IPS-15b (cell line): ENCODE data around the gene YIPF1.
"Not testable (repeated sequence)": the region's sequence is repeated elsewhere in the genome, so short reads cannot be mapped to it uniquely, and the experiment has no call there.

ENCODE experiments used
- H3K27me3 ChIP-seq: one replicate; pipeline ENCODE4 v1.6.1; 2013; ENCODE audit warnings: low read length; ENCODE audit not compliant: control insufficient read depth, insufficient read depth
- H3K36me3 ChIP-seq: one replicate; pipeline ENCODE4 v1.6.1; 2013; ENCODE audit warnings: low read length; ENCODE audit not compliant: control insufficient read depth, insufficient read depth
- H3K4me1 ChIP-seq: one replicate; pipeline ENCODE4 v1.6.1; 2013; ENCODE audit warnings: mild to moderate bottlenecking, low read length; ENCODE audit not compliant: control insufficient read depth, insufficient read depth
- H3K4me3 ChIP-seq: one replicate; pipeline ENCODE4 v1.5.1; 2013; ENCODE audit warnings: low read depth, low read length
- H3K9ac ChIP-seq: one replicate; pipeline ENCODE4 v1.6.1; 2013; ENCODE audit warnings: low read depth, mild to moderate bottlenecking, low read length
- H3K9me3 ChIP-seq: one replicate; pipeline ENCODE4 v1.6.1; 2013; ENCODE audit warnings: mild to moderate bottlenecking, low read length; ENCODE audit not compliant: control insufficient read depth, insufficient read depth

YIPF1 gene

GRCh38 chr1:53893999-53894636, 4.5 kb upstream of the YIPF1 start, which contains the start of gene DIO1:
Gene DIO1, plus strand, starts transcription at chr1:53894187. Its CDS starts 24 bp downstream, at chr1:53894211.
- H3K9me3 ChIP-seq, result no peaks in the 10 kb centered on the region
- H3K4me1 ChIP-seq, result no peaks in the 10 kb centered on the region
- H3K9ac ChIP-seq, result no peak within 1 kb of the TSS
- H3K36me3 ChIP-seq, result no peaks in the 10 kb centered on the region
- H3K27me3 ChIP-seq, result no peaks in the 10 kb centered on the region
- H3K4me3 ChIP-seq, result no peak within 1 kb of the TSS

- no peak overlapping the region for H3K4me3 ChIP-seq
- no peak overlapping the region for H3K9ac ChIP-seq
- no peaks in the 10 kb centered on the region for H3K9me3 ChIP-seq
- H3K27me3 ChIP-seq, result no peaks in the 10 kb centered on the region
- H3K4me1 ChIP-seq, result no peaks in the 10 kb centered on the region
- no peaks in the 10 kb centered on the region for H3K36me3 ChIP-seq
Measured at GRCh38 chr1:53892911-53893310, 3.3 kb upstream of the YIPF1 start.

GRCh38 chr1:53891678-53892077, 2.1 kb upstream of the YIPF1 start:
- H3K9me3 ChIP-seq, result no peaks in the 10 kb centered on the region
- no peak overlapping the region for H3K4me3 ChIP-seq
- H3K27me3 ChIP-seq, result no peaks in the 10 kb centered on the region
- no peaks in the 10 kb centered on the region for H3K4me1 ChIP-seq
- H3K9ac ChIP-seq, result no peak overlapping the region
- H3K36me3 ChIP-seq, result no peaks in the 10 kb centered on the region

- Histone ChIP-seq H3K27me3 (no peaks in the 10 kb centered on the region), H3K36me3 (peaks cover 1% of the 10 kb centered on the region), H3K9me3 (no peaks in the 10 kb centered on the region), H3K9ac (no peak overlapping the region), H3K4me1 (no peaks in the 10 kb centered on the region), H3K4me3 (no peak overlapping the region)
Measured at GRCh38 chr1:53891018-53891417, 1.4 kb upstream of the YIPF1 start.

- no peaks in the 10 kb centered on the region for H3K9me3 ChIP-seq
- no peaks in the 10 kb centered on the region for H3K27me3 ChIP-seq
- H3K9ac ChIP-seq, result no peak overlapping the region
- no peak overlapping the region for H3K4me3 ChIP-seq
- H3K36me3 ChIP-seq, result peaks cover 3% of the 10 kb centered on the region
- H3K4me1 ChIP-seq, result no peaks in the 10 kb centered on the region
Measured at GRCh38 chr1:53890522-53890941, 935 bp upstream of the YIPF1 start.

- no peaks in the 10 kb centered on the region for H3K4me1 ChIP-seq
- no peak overlapping the region for H3K9ac ChIP-seq
- H3K9me3 ChIP-seq, result no peaks in the 10 kb centered on the region
- no peak overlapping the region for H3K4me3 ChIP-seq
- peaks cover 3% of the 10 kb centered on the region for H3K36me3 ChIP-seq
- H3K27me3 ChIP-seq, result no peaks in the 10 kb centered on the region
Measured at GRCh38 chr1:53888681-53889080, 916 bp downstream of the YIPF1 start.

GRCh38 chr1:53883600-53883999, 6.0 kb downstream of the YIPF1 start:
- H3K36me3 ChIP-seq, H3K9ac ChIP-seq, H3K4me3 ChIP-seq, H3K9me3 ChIP-seq, H3K4me1 ChIP-seq, H3K27me3 ChIP-seq: not testable (repeated sequence)

- H3K9ac ChIP-seq, H3K4me1 ChIP-seq, H3K36me3 ChIP-seq, H3K27me3 ChIP-seq, H3K4me3 ChIP-seq, H3K9me3 ChIP-seq: not testable (repeated sequence)
Measured at GRCh38 chr1:53881853-53882252, 7.7 kb downstream of the YIPF1 start.

GRCh38 chr1:53878492-53879105, 11.0 kb downstream of the YIPF1 start:
- H3K9me3 ChIP-seq, result no peaks in the 10 kb centered on the region
- no peaks in the 10 kb centered on the region for H3K4me1 ChIP-seq
- H3K4me3 ChIP-seq, result no peak overlapping the region
- no peak overlapping the region for H3K9ac ChIP-seq
- H3K27me3 ChIP-seq, result no peaks in the 10 kb centered on the region
- H3K36me3 ChIP-seq, result no peaks in the 10 kb centered on the region

- not testable (repeated sequence) for H3K9me3 ChIP-seq, H3K27me3 ChIP-seq, H3K36me3 ChIP-seq, H3K4me3 ChIP-seq, H3K9ac ChIP-seq, H3K4me1 ChIP-seq
Measured at GRCh38 chr1:53875150-53875549, 14.4 kb downstream of the YIPF1 start.

- Histone ChIP-seq H3K9ac (no peak overlapping the region), H3K9me3 (no peaks in the 10 kb centered on the region), H3K27me3 (no peaks in the 10 kb centered on the region), H3K36me3 (no peaks in the 10 kb centered on the region), H3K4me1 (no peaks in the 10 kb centered on the region), H3K4me3 (no peak overlapping the region)
Measured at GRCh38 chr1:53871773-53872484, 17.7 kb downstream of the YIPF1 start.

GRCh38 chr1:53871221-53871620, 18.4 kb downstream of the YIPF1 start:
- Histone ChIP-seq H3K36me3 (no peaks in the 10 kb centered on the region), H3K9me3 (no peaks in the 10 kb centered on the region), H3K27me3 (no peaks in the 10 kb centered on the region), H3K9ac (no peak overlapping the region), H3K4me1 (no peaks in the 10 kb centered on the region), H3K4me3 (no peak overlapping the region)
